ENCODE results near the gene SARNP. TPM values are rescaled to one million over a fixed set of nuclear protein-coding genes. Genes with fewer than 3 reads are reported as not detected.
A peak's percentile ranks its signal among the peaks of the same experiment; 100 is the strongest.

The SARNP gene
- polyA plus RNA-seq, 2 of the 4 experiments (the other 2 are of a cell fraction): 123 to 198 TPM

- FAIRE-seq (no peak), ATAC-seq (no peak), DNase-seq (ENCODE audit: low read depth in 1 of 2, low spot score in 1 of 2) (peak; percentile 29 to 40)
- TF ChIP-seq RCOR1 (IDR thresholded peaks at IDR 0.05; ENCODE audit: low read depth, low read length) (no peak), FOSL2 (IDR thresholded peaks at IDR 0.05) (no peak), FOSL2 (CRISPR knock-in tag; IDR thresholded peaks at IDR 0.05) (peak; percentile 72)
- H3K4me3 ChIP-seq: no peak overlapping the region
- H3K4me2 ChIP-seq: 0 out of 3 replicates have a peak overlapping the region, but pooled peaks have one; percentile 11
- H3K9me3 ChIP-seq: no peaks in the 10 kb centered on the region
- 26% methylated on average over 2 of the region's 2 CpGs for WGBS (ENCODE audit: missing lambda C conversion rate)
- ChIA-PET CTCF (interaction anchor here (12.3 kb wide), 1 partner anchor 24 kb away, joined by 139 read pairs; the partner anchor contains the start of gene GDF11), POLR2A (no interaction called here)
- peaks cover 28% of the 10 kb centered on the region for H3K4me1 ChIP-seq
- no peak overlapping the region for H3K27ac ChIP-seq
These were observed 103.8 kb downstream of the SARNP start for GRCh38 chr12:55713721-55714120.

GRCh38 chr12:55712700-55713415, 104.7 kb downstream of the SARNP start:
- 5% methylated on average over 1 of the region's 1 CpG for WGBS (ENCODE audit: missing lambda C conversion rate)
- Histone ChIP-seq H3K27ac (no peak overlapping the region), H3K9me3 (no peaks in the 10 kb centered on the region), H3K4me2 (no peak overlapping the region), H3K4me3 (no peak overlapping the region), H3K4me1 (peaks cover 29% of the 10 kb centered on the region)
- FAIRE-seq: no peak
- ChIA-PET POLR2A (no interaction called here), CTCF (interaction anchor here (0.7 to 1.8 kb wide), 6 partner anchors 9 to 733 kb away, joined by 3 to 9 read pairs (median 4); a partner anchor contains a TSS)
- TF ChIP-seq HEYL (CRISPR knock-in tag; IDR thresholded peaks at IDR 0.05) (no peak), RCOR1 (IDR thresholded peaks at IDR 0.05; ENCODE audit: low read depth, low read length) (no peak), HOXB5 (CRISPR knock-in tag; IDR thresholded peaks at IDR 0.05) (no peak), NPAS2 (CRISPR knock-in tag; IDR thresholded peaks at IDR 0.05; ENCODE audit: borderline replicate concordance) (no peak), TP53 (CRISPR knock-in tag; IDR thresholded peaks at IDR 0.05) (no peak), EHF (CRISPR knock-in tag; IDR thresholded peaks at IDR 0.05) (no peak), JUN (IDR thresholded peaks at IDR 0.05) (no peak), CHD4 (IDR thresholded peaks at IDR 0.05; ENCODE audit: borderline replicate concordance) (no peak), HDAC2 (IDR thresholded peaks at IDR 0.05) (no peak), ESRRA (IDR thresholded peaks at IDR 0.05; ENCODE audit: borderline replicate concordance, low read length) (no peak)
- no peak for ATAC-seq
- no peak for DNase-seq (ENCODE audit: low read depth in 1 of 2, low spot score in 1 of 2)

DNA sequence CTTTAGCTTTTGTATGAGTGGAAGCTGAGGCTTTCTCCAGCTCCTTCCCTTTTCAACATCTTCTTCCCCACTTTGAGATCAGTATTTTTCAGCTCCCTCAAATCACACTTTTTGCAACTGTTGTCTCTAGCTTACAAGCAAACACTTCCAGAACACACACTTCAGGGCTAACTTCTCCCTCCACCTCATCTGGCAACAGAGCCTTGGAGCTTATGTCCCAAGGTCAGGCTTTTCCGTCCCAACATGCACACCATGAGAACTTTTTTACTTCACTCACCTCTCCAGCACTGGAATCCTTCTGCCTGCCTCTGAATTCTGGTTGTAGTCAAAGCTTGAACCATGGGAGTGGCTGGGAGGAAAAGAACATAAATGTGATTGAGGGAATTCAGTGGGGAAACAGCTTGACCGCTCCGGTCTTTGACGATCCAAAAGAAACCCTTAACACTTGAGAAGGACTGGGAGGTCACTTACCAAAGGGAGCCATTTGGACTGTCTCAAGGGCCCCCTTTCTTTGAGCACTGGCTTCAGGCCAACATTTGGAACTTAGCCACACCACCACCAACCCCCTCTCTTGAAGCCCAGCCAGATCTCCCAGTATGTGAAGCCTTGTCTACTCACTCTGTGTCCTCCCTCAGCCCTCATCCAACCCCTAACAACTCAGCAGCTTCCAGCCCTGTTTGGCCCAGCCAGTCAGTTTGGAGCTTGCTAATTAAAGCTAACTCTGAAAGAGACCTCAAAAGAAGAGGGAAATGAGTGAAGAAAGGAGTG, 105.6 kb downstream of the SARNP start:
- DNase-seq (ENCODE audit: low read depth in 1 of 2, low spot score in 1 of 2): no peak
- no peak for TF ChIP-seq MAFK (IDR thresholded peaks at IDR 0.05; ENCODE audit: partially characterized antibody)
- no peak for TF ChIP-seq HOXB5 (CRISPR knock-in tag; IDR thresholded peaks at IDR 0.05)
- no peak for TF ChIP-seq ZNF302 (CRISPR knock-in tag; IDR thresholded peaks at IDR 0.05)
- TF ChIP-seq HES2 (IDR thresholded peaks at IDR 0.05): no peak
- TF ChIP-seq, protein P1, sequence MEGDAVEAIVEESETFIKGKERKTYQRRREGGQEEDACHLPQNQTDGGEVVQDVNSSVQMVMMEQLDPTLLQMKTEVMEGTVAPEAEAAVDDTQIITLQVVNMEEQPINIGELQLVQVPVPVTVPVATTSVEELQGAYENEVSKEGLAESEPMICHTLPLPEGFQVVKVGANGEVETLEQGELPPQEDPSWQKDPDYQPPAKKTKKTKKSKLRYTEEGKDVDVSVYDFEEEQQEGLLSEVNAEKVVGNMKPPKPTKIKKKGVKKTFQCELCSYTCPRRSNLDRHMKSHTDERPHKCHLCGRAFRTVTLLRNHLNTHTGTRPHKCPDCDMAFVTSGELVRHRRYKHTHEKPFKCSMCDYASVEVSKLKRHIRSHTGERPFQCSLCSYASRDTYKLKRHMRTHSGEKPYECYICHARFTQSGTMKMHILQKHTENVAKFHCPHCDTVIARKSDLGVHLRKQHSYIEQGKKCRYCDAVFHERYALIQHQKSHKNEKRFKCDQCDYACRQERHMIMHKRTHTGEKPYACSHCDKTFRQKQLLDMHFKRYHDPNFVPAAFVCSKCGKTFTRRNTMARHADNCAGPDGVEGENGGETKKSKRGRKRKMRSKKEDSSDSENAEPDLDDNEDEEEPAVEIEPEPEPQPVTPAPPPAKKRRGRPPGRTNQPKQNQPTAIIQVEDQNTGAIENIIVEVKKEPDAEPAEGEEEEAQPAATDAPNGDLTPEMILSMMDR (IDR thresholded peaks at IDR 0.05): no peak
- TF ChIP-seq SREBF2 (IDR thresholded peaks at IDR 0.05): no peak
- no peak for TF ChIP-seq MAZ (IDR thresholded peaks at IDR 0.05; ENCODE audit: borderline replicate concordance, low read depth, low read length)
- no peak for TF ChIP-seq RAD21 (conservative IDR thresholded peaks at IDR 0.05 in 1 of 2, IDR thresholded peaks at IDR 0.05 in 1 of 2)
- no peaks in the 10 kb centered on the region for H3K9me3 ChIP-seq
- H3K4me3 ChIP-seq: no peak overlapping the region
- WGBS (ENCODE audit: missing lambda C conversion rate): 67% methylated on average over 4 of the region's 4 CpGs
- ChIA-PET CTCF (interaction anchor here (0.6 to 1.8 kb wide), 9 partner anchors 10 to 56 kb away, joined by 3 to 9 read pairs (median 4); a partner anchor contains a TSS), POLR2A (no interaction called here)
- H3K27ac ChIP-seq: no peak overlapping the region
- no peak overlapping the region for H3K4me2 ChIP-seq
- no peak for ATAC-seq
- FAIRE-seq: no peak
- peaks cover 20% of the 10 kb centered on the region for H3K4me1 ChIP-seq
